MM.1S (cell line): ENCODE results near the gene ZNF804B.

ENCODE experiments used
- DNase-seq: peaks from one replicate; pipeline ENCODE4 v3.0.0-alpha.2; 2015
- H2AFZ ChIP-seq: fragments of 300-600 bp; sonication (generic); 2 replicates; pipeline ENCODE4 v1.6.0; 2016; ENCODE audit warnings: antibody characterized with exemption, low read length
- H3F3A ChIP-seq: fragments of 300-600 bp; sonication (generic); 2 replicates; pipeline ENCODE4 v1.6.1; 2016; ENCODE audit warnings: mild to moderate bottlenecking, antibody characterized with exemption, low read length, moderate library complexity, mixed read lengths; ENCODE audit not compliant: insufficient read depth
- H3K27ac ChIP-seq: fragments of 300-600 bp; sonication (generic); 2 replicates; pipeline ENCODE4 v1.5.1; 2016; ENCODE audit warnings: mild to moderate bottlenecking, low read length
- H3K27me3 ChIP-seq: fragments of 300-600 bp; sonication (generic); replicated peaks from 2 replicates; pipeline ENCODE4 v1.6.0; 2016; ENCODE audit warnings: low read length; ENCODE audit not compliant: insufficient read depth
- H3K36me3 ChIP-seq: fragments of 300-600 bp; sonication (generic); replicated peaks from 2 replicates; pipeline ENCODE4 v1.6.1; 2016; ENCODE audit warnings: mild to moderate bottlenecking, low read length, mixed read lengths; ENCODE audit not compliant: insufficient read depth
- H3K4me1 ChIP-seq: fragments of 300-600 bp; sonication (generic); 2 replicates; pipeline ENCODE4 v1.6.1; 2016; ENCODE audit warnings: low read length, mixed read lengths
- H3K4me2 ChIP-seq: fragments of 300-600 bp; sonication (generic); 2 replicates; pipeline ENCODE4 v1.6.0; 2016; ENCODE audit warnings: low read depth, low read length
- H3K4me3 ChIP-seq: fragments of 300-600 bp; sonication (generic); 2 replicates; pipeline ENCODE4 v1.5.1; 2016; ENCODE audit warnings: low read length, mixed read lengths
- H3K79me2 ChIP-seq: fragments of 300-600 bp; sonication (generic); 2 replicates; pipeline ENCODE4 v1.6.1; 2016; ENCODE audit warnings: mixed run types, low read length, mixed read lengths
- H3K9ac ChIP-seq: fragments of 300-600 bp; sonication (generic); 2 replicates; pipeline ENCODE4 v1.6.1; 2016; ENCODE audit warnings: low read length, mixed read lengths
- H3K9me2 ChIP-seq: fragments of 300-600 bp; sonication (generic); replicated peaks from 2 replicates; pipeline ENCODE4 v1.6.1; 2016; ENCODE audit warnings: mild to moderate bottlenecking, low read length, mixed read lengths; ENCODE audit not compliant: insufficient read depth
- H3K9me3 ChIP-seq: fragments of 300-600 bp; sonication (generic); replicated peaks from 2 replicates; pipeline ENCODE4 v1.6.1; 2016; ENCODE audit warnings: mild to moderate bottlenecking, low read length, mixed read lengths; ENCODE audit not compliant: insufficient read depth
- H4K20me1 ChIP-seq: fragments of 300-600 bp; sonication (generic); 2 replicates; pipeline ENCODE4 v1.6.1; 2016; ENCODE audit warnings: mild to moderate bottlenecking, low read length, moderate library complexity, mixed read lengths; ENCODE audit not compliant: insufficient read depth
- EZH2 ChIP-seq: fragments of 300-600 bp; sonication (generic); optimal IDR thresholded peaks from 2 replicates; pipeline ENCODE3; 2017; ENCODE audit warnings: low read depth, mild to moderate bottlenecking, antibody characterized with exemption, low read length, mixed read lengths
- EZH2phosphoT487 ChIP-seq: fragments of 300-600 bp; sonication (generic); IDR thresholded peaks from 2 replicates; pipeline ENCODE4 v1.6.1; 2018; ENCODE audit warnings: antibody characterized with exemption, low read length
- TF ChIP-seq, protein P1 (sequence below): fragments of 300-600 bp; sonication (generic); IDR thresholded peaks from 2 replicates; pipeline ENCODE4 v1.5.1; 2016; ENCODE audit warnings: antibody characterized with exemption, low read length, mixed read lengths

The ZNF804B gene

GRCh38 chr7:88818552-88818951 is 59.1 kb downstream of the ZNF804B start:
- Histone ChIP-seq H2AFZ (no peak overlapping the region), H3K4me1 (no peaks in the 10 kb centered on the region), H3K79me2 (no peaks in the 10 kb centered on the region), H3K36me3 (no peaks in the 10 kb centered on the region), H3K27ac (no peak overlapping the region), H3K4me2 (no peak overlapping the region), H3K27me3 (no peaks in the 10 kb centered on the region), H3K9me3 (no peaks in the 10 kb centered on the region), H3K9me2 (no peaks in the 10 kb centered on the region), H3K4me3 (no peak overlapping the region), H3K9ac (no peak overlapping the region), H4K20me1 (no peaks in the 10 kb centered on the region), H3F3A (no peaks in the 10 kb centered on the region)
- TF ChIP-seq EZH2 (no peak), EZH2phosphoT487 (no peak)
- TF ChIP-seq, protein P1, sequence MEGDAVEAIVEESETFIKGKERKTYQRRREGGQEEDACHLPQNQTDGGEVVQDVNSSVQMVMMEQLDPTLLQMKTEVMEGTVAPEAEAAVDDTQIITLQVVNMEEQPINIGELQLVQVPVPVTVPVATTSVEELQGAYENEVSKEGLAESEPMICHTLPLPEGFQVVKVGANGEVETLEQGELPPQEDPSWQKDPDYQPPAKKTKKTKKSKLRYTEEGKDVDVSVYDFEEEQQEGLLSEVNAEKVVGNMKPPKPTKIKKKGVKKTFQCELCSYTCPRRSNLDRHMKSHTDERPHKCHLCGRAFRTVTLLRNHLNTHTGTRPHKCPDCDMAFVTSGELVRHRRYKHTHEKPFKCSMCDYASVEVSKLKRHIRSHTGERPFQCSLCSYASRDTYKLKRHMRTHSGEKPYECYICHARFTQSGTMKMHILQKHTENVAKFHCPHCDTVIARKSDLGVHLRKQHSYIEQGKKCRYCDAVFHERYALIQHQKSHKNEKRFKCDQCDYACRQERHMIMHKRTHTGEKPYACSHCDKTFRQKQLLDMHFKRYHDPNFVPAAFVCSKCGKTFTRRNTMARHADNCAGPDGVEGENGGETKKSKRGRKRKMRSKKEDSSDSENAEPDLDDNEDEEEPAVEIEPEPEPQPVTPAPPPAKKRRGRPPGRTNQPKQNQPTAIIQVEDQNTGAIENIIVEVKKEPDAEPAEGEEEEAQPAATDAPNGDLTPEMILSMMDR, result no peak
- no peak for DNase-seq

GRCh38 chr7:88826222-88826621 is 66.7 kb downstream of the ZNF804B start:
- Histone ChIP-seq H3K4me2 (peak overlapping the region; percentile 21; the same call in 1 of the 2 replicates), H3K27me3 (no peaks in the 10 kb centered on the region), H3K36me3 (no peaks in the 10 kb centered on the region), H3K4me3 (no peak overlapping the region), H3K4me1 (peaks cover 22% of the 10 kb centered on the region), H3K27ac (no peak overlapping the region), H3F3A (no peaks in the 10 kb centered on the region), H3K9me2 (no peaks in the 10 kb centered on the region), H3K79me2 (no peaks in the 10 kb centered on the region), H3K9ac (no peak overlapping the region), H4K20me1 (no peaks in the 10 kb centered on the region), H3K9me3 (no peaks in the 10 kb centered on the region), H2AFZ (no peak overlapping the region)
- TF ChIP-seq, protein P1, result no peak
- TF ChIP-seq EZH2 (no peak), EZH2phosphoT487 (no peak)
- peak; percentile 74 for DNase-seq

- H3K36me3 ChIP-seq, result no peaks in the 10 kb centered on the region
- no peaks in the 10 kb centered on the region for H3K27me3 ChIP-seq
- no peak overlapping the region for H3K9ac ChIP-seq
- TF ChIP-seq, protein P1, result peak; percentile 62
- no peak for TF ChIP-seq EZH2phosphoT487
- no peak overlapping the region for H3K4me2 ChIP-seq
- H4K20me1 ChIP-seq, result no peaks in the 10 kb centered on the region
- no peaks in the 10 kb centered on the region for H3K79me2 ChIP-seq
- no peaks in the 10 kb centered on the region for H3K4me1 ChIP-seq
- no peaks in the 10 kb centered on the region for H3K9me3 ChIP-seq
- H3F3A ChIP-seq, result no peaks in the 10 kb centered on the region
- H3K9me2 ChIP-seq, result no peaks in the 10 kb centered on the region
- peak; percentile 65 for DNase-seq
- H3K27ac ChIP-seq, result no peak overlapping the region
- no peak overlapping the region for H2AFZ ChIP-seq
- no peak overlapping the region for H3K4me3 ChIP-seq
These were observed 75.7 kb downstream of the ZNF804B start for GRCh38 chr7:88835147-88835728.
